ENCODE results near the gene BHLHE23.

Gene BHLHE23

GRCh38 chr20:63006540-63007359 lies at the start of gene BHLHE23:
BHLHE23 (minus strand) TSS chr20:63006964; CDS start chr20:63006774, 190 bp downstream.
- FAIRE-seq: no peak

GRCh38 chr20:63055575-63056235 lies 48.9 kb upstream of the BHLHE23 start:
- FAIRE-seq: no peak

- no peak for FAIRE-seq
Observed at GRCh38 chr20:63054681-63055240, 48.0 kb upstream of the BHLHE23 start.

- FAIRE-seq: no peak
Observed at GRCh38 chr20:63054103-63054474, 47.3 kb upstream of the BHLHE23 start.

GRCh38 chr20:63053432-63054102 lies 46.8 kb upstream of the BHLHE23 start:
- FAIRE-seq: no peak

GRCh38 chr20:63052571-63053431 lies 46.0 kb upstream of the BHLHE23 start:
- FAIRE-seq: no peak

GRCh38 chr20:63051911-63052310 lies 45.1 kb upstream of the BHLHE23 start:
- FAIRE-seq: no peak

- no peak for FAIRE-seq
Observed at GRCh38 chr20:63051186-63051860, 44.6 kb upstream of the BHLHE23 start.

GRCh38 chr20:63050406-63050805 lies 43.6 kb upstream of the BHLHE23 start:
- no peak for FAIRE-seq

- FAIRE-seq: no peak
Observed at GRCh38 chr20:63049561-63050221, 42.9 kb upstream of the BHLHE23 start.

- FAIRE-seq: no peak
Observed at GRCh38 chr20:63049191-63049518, 42.4 kb upstream of the BHLHE23 start.

GRCh38 chr20:63048516-63049190 lies 41.9 kb upstream of the BHLHE23 start:
- FAIRE-seq: no peak

- FAIRE-seq: no peak
Observed at GRCh38 chr20:63047946-63048345, 41.2 kb upstream of the BHLHE23 start.

- FAIRE-seq: no peak
Observed at GRCh38 chr20:63047267-63047666, 40.5 kb upstream of the BHLHE23 start.

GRCh38 chr20:63046841-63047240 lies 40.1 kb upstream of the BHLHE23 start:
- FAIRE-seq: no peak

GRCh38 chr20:63045991-63046390 lies 39.2 kb upstream of the BHLHE23 start:
- no peak for FAIRE-seq

GRCh38 chr20:63045401-63045800 lies 38.6 kb upstream of the BHLHE23 start:
- FAIRE-seq: no peak

- no peak for FAIRE-seq
Observed at GRCh38 chr20:63044605-63045004, 37.8 kb upstream of the BHLHE23 start.

GRCh38 chr20:63044204-63044600 lies 37.4 kb upstream of the BHLHE23 start:
- FAIRE-seq: no peak

- FAIRE-seq: no peak
Observed at GRCh38 chr20:63043348-63044203, 36.8 kb upstream of the BHLHE23 start.

All from TTC549 (cell line).